Measurements from ENCODE around the gene PC. TPM values are rescaled to one million over a fixed set of nuclear protein-coding genes. Genes with fewer than 3 reads are reported as not detected.

PC gene
- total and polyA plus RNA-seq, 9 of the 15 experiments (the other 6 are each of a cell fraction or from before 2014, with no cell fraction given) = 0.94 to 38.0 (median 8.7) TPM

- 82% methylated on average over 10 of the region's 10 CpGs for whole genome bisulfite sequencing (ENCODE audit: insufficient coverage, low coverage, missing lambda C conversion rate)
- Histone ChIP-seq H3K4me3 (no peak within 1 kb of the TSS), H3K4me1 (replicated peaks in 1 of 2; ENCODE audit: control insufficient read depth in 2 of 2, insufficient read depth in 2 of 2, low read length in 2 of 2) (peaks cover 0 to 14% of the 10 kb centered on the region in 2 experiments; a peak in 3 of 5 replicates), H4K20me1 (replicated peaks; ENCODE audit: control insufficient read depth, insufficient read depth, low read length) (no peaks in the 10 kb centered on the region), H3K27me3 (ENCODE audit: control insufficient read depth in 2 of 2, insufficient read depth in 2 of 2, low read length in 2 of 2) (no peaks in the 10 kb centered on the region), H3K79me2 (ENCODE audit: control insufficient read depth, insufficient read depth, low read length) (no peaks in the 10 kb centered on the region), H3K27ac (ENCODE audit: extremely low read depth, low read depth, low read length) (no peak within 1 kb of the TSS), H3K9me3 (replicated peaks; ENCODE audit: control insufficient read depth, insufficient read depth, low read depth, low read length) (no peaks in the 10 kb centered on the region), H3K4me2 (ENCODE audit: insufficient read depth, low read length) (no peak within 1 kb of the TSS), H3K36me3 (ENCODE audit: control insufficient read depth, insufficient read depth, low read length) (no peaks in the 10 kb centered on the region), H3K9me1 (ENCODE audit: control insufficient read depth, insufficient read depth, low read length) (no peaks in the 10 kb centered on the region), H3K9ac (ENCODE audit: insufficient read depth in 1 of 2, low read depth in 2 of 2, low read length in 2 of 2) (peak within 1 kb of the TSS in 1 of 2 experiments; percentile 72; a peak in 2 of 4 replicates), H2AFZ (ENCODE audit: low read depth, low read length) (no peak within 1 kb of the TSS)
- intact Hi-C loops (cut with micrococcal nuclease) (loop anchor here (5.0 kb wide), 2 partner anchors 83 to 133 kb away; partner anchors contain the start of gene RCE1), in situ Hi-C loops (cut with MboI) (loop anchor here (5.0 kb wide), 1 partner anchor 123 kb away; no protein-coding TSS in a partner anchor)
- TF ChIP-seq ATF1 (CRISPR knock-in tag; IDR thresholded peaks at IDR 0.05) (no peak), ATF1 (tag; IDR thresholded peaks at IDR 0.05) (no peak), POLR2H (tag; IDR thresholded peaks at IDR 0.05; ENCODE audit: low read depth) (no peak), MNT (conservative IDR thresholded peaks at IDR 0.05) (no peak), XRCC4 (IDR thresholded peaks at IDR 0.05; ENCODE audit: extremely low read depth, insufficient read depth, insufficient read length) (no peak), VEZF1 (CRISPR knock-in tag; IDR thresholded peaks at IDR 0.05) (peak; percentile 46; the same call in 1 of the 2 replicates), ZNF280B (CRISPR knock-in tag; IDR thresholded peaks at IDR 0.05) (no peak)
- ATAC-seq (no peak), DNase-seq (ENCODE audit: extremely low read depth in 1 of 4, low spot score in 3 of 4) (no peak), FAIRE-seq (no peak)
- no TSS peak for BruUV-seq (replicated peaks)
- CTCF ChIA-PET (ENCODE audit: low intra/inter-chr PET ratio) = interaction anchor here (0.7 to 2.2 kb wide), 2 partner anchors 140 to 280 kb away, joined by 3 to 11 read pairs; no protein-coding TSS in a partner anchor
- POLR2A ChIA-PET = interaction anchor here (0.5 to 1.5 kb wide), 5 partner anchors 88 to 359 kb away, joined by 3 to 5 read pairs (median 3); partner anchors contain the start of gene RBM14
Observed at GRCh38 chr11:66974724-66975404, 16.7 kb upstream of the PC start, which contains the start of gene C11orf86. TSS of gene C11orf86 (plus strand) at chr11:66975304. CDS start at chr11:66975363, 59 bp downstream.
